Small intestine (tissue), 7 donors: Measurements from ENCODE around the gene DGKD. TPM values are rescaled to one million over a fixed set of nuclear protein-coding genes. Genes with fewer than 3 reads are reported as not detected.

Experiments used
- DNase-seq, 2 donors: peaks; one replicate each; pipeline versions ENCODE4 v3.0.0 to v3.0.0-alpha.2; 2013
- FAIRE-seq: peaks from 2 replicates; lab custom pipeline; 2012; peaks lifted over from hg19 to GRCh38; lab: Jason Lieb, UNC
- H3K27ac ChIP-seq, 3 donors: one replicate each; pipeline ENCODE4 v1.5.1; 2013; ENCODE audit warnings: low read length in 2 of 3, mild to moderate bottlenecking in 2 of 3, control low read depth in 1 of 3, inconsistent platforms in 1 of 3, low read depth in 1 of 3, moderate library complexity in 1 of 3
- H3K27me3 ChIP-seq, 3 donors: one replicate each; pipeline ENCODE4 v1.6.1; 2013; ENCODE audit warnings: low read length in 3 of 3, inconsistent platforms in 1 of 3; ENCODE audit not compliant: control insufficient read depth in 3 of 3, insufficient read depth in 3 of 3
- H3K36me3 ChIP-seq, 3 donors: one replicate each; pipeline ENCODE4 v1.6.1; 2013; ENCODE audit warnings: low read length in 3 of 3, inconsistent platforms in 1 of 3, low read depth in 1 of 3, mild to moderate bottlenecking in 1 of 3, moderate library complexity in 1 of 3; ENCODE audit not compliant: control insufficient read depth in 3 of 3, insufficient read depth in 2 of 3
- H3K4me1 ChIP-seq, 3 donors: one replicate each; pipeline ENCODE4 v1.6.1; 2013; ENCODE audit warnings: low read length in 2 of 3, inconsistent platforms in 1 of 3, low read depth in 1 of 3, mild to moderate bottlenecking in 1 of 3, moderate library complexity in 1 of 3; ENCODE audit not compliant: control insufficient read depth in 3 of 3, insufficient read depth in 2 of 3
- H3K4me3 ChIP-seq, 3 donors: one replicate each; pipeline ENCODE4 v1.5.1; 2013; ENCODE audit warnings: low read length in 3 of 3, control low read depth in 1 of 3, inconsistent platforms in 1 of 3, low read depth in 1 of 3, mild to moderate bottlenecking in 1 of 3, moderate library complexity in 1 of 3
- H3K9me3 ChIP-seq, 2 donors: one replicate each; pipeline ENCODE4 v1.6.1; 2013; ENCODE audit warnings: low read depth in 1 of 2, low read length in 1 of 2; ENCODE audit not compliant: control insufficient read depth in 2 of 2, insufficient read depth in 1 of 2
- WGBS, 3 donors: extraction: QIAGEN DNeasy Blood & Tissue Kit; methylation state at CpG; one replicate each; pipeline ENCODE4 v1.1.7; 2013; 5-methylcytosine and 5-hydroxymethylcytosine counted together
- polyA plus RNA-seq, 4 donors: library from polyadenylated mRNA; stranded (reverse) in 3 of 4; unstranded in 1 of 4; fragments of 200-250 nt in 3 of 4; fragments of 120-200 nt in 1 of 4; gene quantifications; one replicate each; pipeline versions ENCODE4 v1.2.1 to v1.2.3, GENCODE V29; 2013
- donor health status: healthy with polysubstance abuse.
- donor health status: control.
- donor health status: control.
- donor health status: Bipolar disorder and iron deficiency.
- donor health status: healthy.

The DGKD gene
- polyA plus RNA-seq, 4 donors = 17.7 to 54.3 (median 37.0) TPM

DNA sequence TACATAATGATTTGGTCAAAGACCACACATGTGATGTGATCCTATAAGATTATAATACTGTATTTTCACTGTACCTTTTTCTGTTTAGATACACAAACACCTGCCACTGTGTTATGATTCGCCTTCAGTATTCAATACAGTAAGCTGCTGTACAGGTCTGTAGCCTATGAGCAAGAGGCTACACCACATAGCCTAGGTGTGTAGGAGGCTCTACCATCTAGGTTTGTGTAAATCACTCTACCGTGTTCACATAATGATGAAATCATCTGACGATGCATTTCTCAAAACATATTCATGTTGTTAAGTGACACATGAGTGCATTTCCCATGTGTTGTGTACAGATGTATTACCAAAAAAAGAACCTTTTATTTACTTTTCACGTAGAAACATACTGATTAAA is 137.8 kb downstream of the DGKD start:
- WGBS, 3 donors = 82 to 89% (median 89%) methylated on average over 4 of the region's 4 CpGs
- Histone ChIP-seq H3K27ac (no peak overlapping the region), H3K4me1 (no peaks in the 10 kb centered on the region), H3K9me3 (no peaks in the 10 kb centered on the region), H3K27me3 (no peaks in the 10 kb centered on the region), H3K36me3 (peaks cover 5 to 34% (median 8%) of the 10 kb centered on the region in 3 donors), H3K4me3 (no peak overlapping the region)
- FAIRE-seq = no peak
- DNase-seq = no peak

- WGBS, 3 donors = 96 to 98% (median 97%) methylated on average over 4 of the region's 4 CpGs
- no peaks in the 10 kb centered on the region for H3K9me3 ChIP-seq
- H3K27me3 ChIP-seq = no peaks in the 10 kb centered on the region
- FAIRE-seq (no peak), DNase-seq (no peak)
- H3K4me1 ChIP-seq = no peaks in the 10 kb centered on the region
- no peak overlapping the region for H3K4me3 ChIP-seq
- H3K36me3 ChIP-seq = peaks cover 7 to 39% (median 8%) of the 10 kb centered on the region in 3 donors
- H3K27ac ChIP-seq = no peak overlapping the region
Observed at GRCh38 chr2:233492751-233493150, 138.5 kb downstream of the DGKD start.

DNA sequence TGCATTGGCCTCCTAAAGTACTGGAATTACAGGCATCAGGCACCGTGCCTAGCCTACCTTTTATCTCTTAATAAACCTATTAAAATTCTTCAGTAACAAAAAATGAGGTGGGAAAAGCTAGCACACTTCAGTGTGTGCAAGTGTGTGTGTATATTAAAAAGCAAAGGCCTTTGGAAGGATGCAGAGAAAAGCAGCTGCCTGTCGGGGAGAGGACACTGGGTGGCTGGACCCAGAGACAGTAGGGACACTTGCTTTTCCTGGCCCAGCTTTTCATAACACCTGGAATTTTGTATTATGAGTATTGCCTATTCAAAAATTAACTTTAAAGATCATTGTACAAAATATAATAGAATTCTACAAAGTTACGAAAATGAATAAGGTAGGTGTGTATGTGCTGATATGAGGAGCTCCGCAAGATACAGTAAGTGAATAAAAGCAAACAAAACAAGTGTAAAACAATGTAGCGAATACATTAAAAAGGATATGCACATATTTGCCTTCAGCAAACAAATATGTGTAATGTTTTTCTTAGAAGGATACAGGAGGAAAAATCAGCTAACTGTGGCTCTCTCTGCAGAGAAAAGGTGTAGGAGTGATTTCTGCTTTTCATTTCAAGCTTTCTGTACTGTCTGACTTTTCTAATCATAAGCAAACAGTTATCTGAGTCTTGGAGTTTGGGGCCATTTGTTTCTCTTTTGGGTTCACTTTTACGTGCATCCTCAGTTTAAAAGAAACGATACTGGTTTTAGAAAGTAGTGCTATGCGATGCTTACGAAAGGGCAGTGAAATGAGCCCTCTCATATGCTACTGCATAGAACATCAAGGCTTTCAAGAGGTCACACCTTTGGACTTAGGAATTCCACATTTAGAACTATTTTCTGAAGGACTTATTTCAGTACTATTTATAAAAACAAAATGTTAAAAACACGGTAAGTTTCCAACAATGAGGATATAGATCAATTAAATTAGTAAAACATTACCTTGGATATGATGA is 141.5 kb downstream of the DGKD start:
- DNase-seq = no peak
- Histone ChIP-seq H3K27ac (no peak overlapping the region), H3K9me3 (no peaks in the 10 kb centered on the region), H3K4me1 (no peaks in the 10 kb centered on the region), H3K27me3 (no peaks in the 10 kb centered on the region), H3K4me3 (no peak overlapping the region), H3K36me3 (peaks cover 6 to 26% (median 10%) of the 10 kb centered on the region in 3 donors)
- 78 to 89% (median 86%) methylated on average over 10 of the region's 10 CpGs for WGBS, 3 donors
- FAIRE-seq = no peak

- Histone ChIP-seq H3K27me3 (no peaks in the 10 kb centered on the region), H3K36me3 (peaks cover 0 to 22% (median 16%) of the 10 kb centered on the region in 3 donors), H3K27ac (no peak overlapping the region), H3K4me1 (no peaks in the 10 kb centered on the region), H3K9me3 (peaks cover 0 to 4% of the 10 kb centered on the region in 2 donors), H3K4me3 (no peak overlapping the region)
- 82 to 100% (median 96%) methylated on average over 2 of the region's 2 CpGs for WGBS, 3 donors
- FAIRE-seq (no peak), DNase-seq (no peak)
Observed at GRCh38 chr2:233497692-233498091, 143.4 kb downstream of the DGKD start.

DNA sequence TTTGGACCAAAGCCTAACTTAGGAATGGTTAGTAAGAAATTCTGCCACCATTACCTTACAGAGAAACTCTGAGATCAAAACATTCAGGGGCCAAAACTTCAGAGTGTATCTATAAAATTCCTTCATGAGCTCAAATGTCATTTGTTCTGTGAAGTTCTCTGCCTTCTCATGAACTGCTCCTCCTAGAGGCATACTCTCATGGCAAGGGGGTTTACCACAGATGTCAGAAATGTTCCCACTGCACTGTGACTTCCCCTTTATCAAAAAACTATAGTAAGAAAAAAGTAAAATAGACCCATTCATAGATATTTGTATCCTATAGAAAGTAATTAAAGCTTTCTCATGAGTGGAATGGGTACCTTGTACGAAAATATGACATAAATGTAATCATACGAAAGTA is 143.8 kb downstream of the DGKD start:
- 94 to 97% (median 94%) methylated on average over 2 of the region's 2 CpGs for WGBS, 3 donors
- FAIRE-seq = no peak
- Histone ChIP-seq H3K36me3 (peaks cover 0 to 22% (median 16%) of the 10 kb centered on the region in 3 donors), H3K9me3 (peaks cover 0 to 4% of the 10 kb centered on the region in 2 donors), H3K4me1 (no peaks in the 10 kb centered on the region), H3K27ac (no peak overlapping the region), H3K4me3 (no peak overlapping the region), H3K27me3 (no peaks in the 10 kb centered on the region)
- DNase-seq = no peak

DNA sequence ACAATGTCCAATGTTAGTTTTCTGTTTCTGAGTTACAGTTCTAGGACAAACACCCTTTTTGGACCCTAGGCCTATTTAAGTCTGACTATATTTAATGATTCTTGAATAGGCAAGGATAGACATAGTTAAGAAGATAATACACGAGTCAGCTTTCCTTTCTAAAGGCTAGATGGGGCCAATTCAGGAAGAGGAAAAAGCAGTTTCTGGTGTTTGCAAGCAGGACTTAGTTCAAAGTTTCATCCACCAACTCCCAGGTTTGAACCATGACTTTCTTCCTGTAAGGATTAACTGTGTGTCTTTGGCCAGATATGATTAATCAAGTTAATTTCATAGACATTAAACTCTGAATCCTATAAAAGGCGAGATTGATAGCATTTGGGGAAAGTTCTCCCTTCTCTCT is 145.6 kb downstream of the DGKD start:
- FAIRE-seq (no peak), DNase-seq (peak in 1 of 2 donors; percentile 28)
- H3K27ac ChIP-seq = no peak overlapping the region
- peaks cover 0 to 4% of the 10 kb centered on the region in 2 donors for H3K9me3 ChIP-seq
- WGBS, 3 donors = 44 to 60% (median 58%) methylated on average over 2 of the region's 2 CpGs
- peaks cover 0 to 18% (median 15%) of the 10 kb centered on the region in 3 donors for H3K36me3 ChIP-seq
- H3K4me3 ChIP-seq = no peak overlapping the region
- H3K4me1 ChIP-seq = no peaks in the 10 kb centered on the region
- no peaks in the 10 kb centered on the region for H3K27me3 ChIP-seq

DNA sequence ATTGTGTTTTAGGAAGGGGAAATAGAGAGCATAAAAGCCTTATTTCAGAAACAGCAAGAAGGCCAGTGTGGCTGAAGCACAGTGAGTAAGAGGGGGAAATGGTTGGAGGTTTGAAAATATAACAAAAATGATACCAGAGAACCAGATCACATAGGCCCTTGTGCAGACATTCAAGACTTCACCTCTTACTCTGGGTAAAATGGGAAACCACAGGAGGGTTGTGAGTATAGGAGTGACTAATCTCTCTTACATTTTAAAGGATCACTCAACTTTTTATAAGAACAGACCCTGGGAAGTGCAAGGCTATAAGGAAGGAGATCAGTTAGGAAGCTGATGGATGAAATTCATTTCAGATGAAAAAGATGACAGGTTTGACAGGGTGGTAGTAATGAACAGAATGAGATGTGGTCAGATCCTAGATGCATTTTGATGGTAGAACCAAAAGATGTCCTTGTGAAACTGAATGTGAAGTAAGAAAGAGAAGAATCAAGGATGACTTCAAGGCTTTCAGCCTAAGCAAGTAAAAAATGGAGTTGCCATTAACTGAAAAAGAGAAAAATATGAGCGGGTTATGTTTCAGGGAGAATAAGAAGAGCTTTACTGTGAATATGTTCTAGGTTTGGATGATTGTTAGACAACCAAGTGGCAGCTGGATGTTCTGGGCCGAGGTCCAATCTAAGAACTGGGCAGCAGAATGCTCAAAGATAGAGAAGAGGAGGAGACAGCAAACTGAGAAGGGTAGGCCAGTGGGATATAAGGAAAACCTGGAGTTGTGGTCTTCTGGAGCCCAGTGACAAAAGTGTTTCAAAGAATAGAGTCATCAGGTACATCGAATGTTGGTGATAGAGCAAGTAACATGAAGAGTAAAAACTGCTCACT is 147.1 kb downstream of the DGKD start:
- Histone ChIP-seq H3K9me3 (peaks cover 0 to 4% of the 10 kb centered on the region in 2 donors), H3K36me3 (peaks cover 0 to 19% (median 12%) of the 10 kb centered on the region in 3 donors), H3K27me3 (no peaks in the 10 kb centered on the region), H3K4me1 (no peaks in the 10 kb centered on the region), H3K27ac (no peak overlapping the region), H3K4me3 (no peak overlapping the region)
- DNase-seq = no peak
- FAIRE-seq = no peak
- WGBS, 3 donors = 86 to 94% (median 90%) methylated on average over 3 of the region's 3 CpGs

DNA sequence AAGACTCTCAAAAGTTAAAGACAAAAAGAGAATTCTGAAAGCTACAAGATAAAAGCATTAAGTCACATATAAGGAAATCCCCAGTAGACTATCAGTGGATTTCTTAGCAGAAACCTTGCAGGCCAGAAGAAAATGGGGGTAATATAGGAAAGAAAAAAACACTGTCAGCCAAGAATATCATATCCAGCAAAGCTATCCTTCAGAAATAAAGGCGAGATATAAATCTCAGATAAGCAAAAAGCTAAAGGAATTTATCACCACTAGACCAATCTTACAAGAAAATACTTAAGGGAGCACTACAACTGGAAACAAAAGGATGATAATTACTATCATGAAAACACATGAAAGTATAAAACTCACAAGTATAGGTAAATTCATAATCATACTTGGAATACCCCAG is 149.2 kb downstream of the DGKD start:
- Histone ChIP-seq H3K27ac (no peak overlapping the region), H3K4me1 (no peaks in the 10 kb centered on the region)
- FAIRE-seq = no peak

More for the DNA sequence above, 149.2 kb downstream of the DGKD start:
- H3K9me3 ChIP-seq = peaks cover 0 to 4% of the 10 kb centered on the region in 2 donors
- H3K4me3 ChIP-seq = no peak overlapping the region
- DNase-seq = no peak
- peaks cover 0 to 14% (median 6%) of the 10 kb centered on the region in 3 donors for H3K36me3 ChIP-seq
- 98 to 100% (median 100%) methylated on average over 1 of the region's 1 CpG for WGBS, 3 donors
- no peaks in the 10 kb centered on the region for H3K27me3 ChIP-seq
